Mesothelial cell of epicardium (in vitro differentiated cells): Measurements from ENCODE around the gene RAD18. TPM values are rescaled to one million over a fixed set of nuclear protein-coding genes. Genes with fewer than 3 reads are reported as not detected.
A peak's percentile ranks its signal among the peaks of the same experiment; 100 is the strongest.

Experiments used
- DNase-seq, 2 experiments: peaks; one replicate each; pipeline ENCODE4 v3.0.0; 2021; ENCODE audit warnings: low spot score in 2 of 2; ENCODE audit not compliant: unreplicated experiment in 2 of 2
- H3K27ac Mint-ChIP-seq: 2 replicates; pipeline ENCODE4 v1.8.0; 2021; ENCODE audit warnings: mixed read lengths
- H3K27me3 Mint-ChIP-seq: 2 replicates; pipeline ENCODE4 v1.8.0; 2021; ENCODE audit warnings: low read depth, mixed read lengths
- H3K36me3 Mint-ChIP-seq: 2 replicates; pipeline ENCODE4 v1.8.0; 2021; ENCODE audit warnings: mixed read lengths
- H3K4me1 Mint-ChIP-seq: 2 replicates; pipeline ENCODE4 v1.8.0; 2021; ENCODE audit warnings: mixed read lengths
- H3K4me3 Mint-ChIP-seq: 2 replicates; pipeline ENCODE4 v1.8.0; 2021; ENCODE audit warnings: mild to moderate bottlenecking, moderate library complexity, mixed read lengths
- H3K9me3 Mint-ChIP-seq: 2 replicates; pipeline ENCODE4 v1.8.0; 2021; ENCODE audit warnings: mixed read lengths
- CTCF ChIP-seq: fragments of 200-600 bp; sonication (generic); IDR thresholded peaks from one replicate; pipeline ENCODE4 v1.5.0; 2021; ENCODE audit warnings: antibody characterized with exemption; ENCODE audit not compliant: unreplicated experiment
- total RNA-seq: library from RNA; stranded (reverse); gene quantifications from 3 replicates; pipeline ENCODE4 v1.2.1, GENCODE V29; 2021

The RAD18 gene
- total RNA-seq, 1 donor from 2014 or later, result 23.2 TPM

GRCh38 chr3:8842293-8842692 is 121.0 kb downstream of the RAD18 start:
- Mint-ChIP-seq H3K36me3 (peaks cover 3% of the 10 kb centered on the region), H3K27me3 (no peaks in the 10 kb centered on the region), H3K4me3 (no peak overlapping the region), H3K4me1 (peaks cover 14% of the 10 kb centered on the region), H3K9me3 (peaks cover 4% of the 10 kb centered on the region), H3K27ac (no peak overlapping the region)
- no peak for DNase-seq
- TF ChIP-seq CTCF, result no peak

- Mint-ChIP-seq H3K27me3 (no peaks in the 10 kb centered on the region), H3K4me3 (no peak overlapping the region), H3K36me3 (peaks cover 3% of the 10 kb centered on the region), H3K9me3 (peaks cover 4% of the 10 kb centered on the region), H3K4me1 (peaks cover 14% of the 10 kb centered on the region), H3K27ac (no peak overlapping the region)
- no peak for TF ChIP-seq CTCF
- DNase-seq, result no peak
These were observed 121.8 kb downstream of the RAD18 start for GRCh38 chr3:8841472-8841871.

- Mint-ChIP-seq H3K4me3 (no peak overlapping the region), H3K4me1 (peaks cover 14% of the 10 kb centered on the region), H3K27me3 (no peaks in the 10 kb centered on the region), H3K36me3 (peaks cover 3% of the 10 kb centered on the region), H3K9me3 (peaks cover 4% of the 10 kb centered on the region), H3K27ac (peak overlapping the region; percentile 65)
- TF ChIP-seq CTCF, result no peak
- no peak for DNase-seq
These were observed 122.7 kb downstream of the RAD18 start for GRCh38 chr3:8840556-8840955.

GRCh38 chr3:8839607-8840325 is 123.5 kb downstream of the RAD18 start:
- Mint-ChIP-seq H3K27ac (no peak overlapping the region), H3K4me1 (peaks cover 14% of the 10 kb centered on the region), H3K27me3 (no peaks in the 10 kb centered on the region), H3K36me3 (peaks cover 1% of the 10 kb centered on the region), H3K4me3 (no peak overlapping the region), H3K9me3 (peaks cover 1% of the 10 kb centered on the region)
- no peak for DNase-seq
- no peak for TF ChIP-seq CTCF

- DNase-seq, result no peak
- Mint-ChIP-seq H3K4me1 (peaks cover 14% of the 10 kb centered on the region), H3K27ac (no peak overlapping the region), H3K4me3 (no peak overlapping the region), H3K27me3 (no peaks in the 10 kb centered on the region), H3K9me3 (no peaks in the 10 kb centered on the region), H3K36me3 (no peaks in the 10 kb centered on the region)
- TF ChIP-seq CTCF, result no peak
These were observed 124.4 kb downstream of the RAD18 start for GRCh38 chr3:8838765-8839423.
